WI38 (cell line): ENCODE measurements around the gene CALHM4.

Source experiments
- H3K4me3 ChIP-seq: 2 replicates; pipeline ENCODE4 v1.5.1; 2011; ENCODE audit warnings: low read depth, mild to moderate bottlenecking, control low read depth, low read length
- CTCF ChIP-seq: IDR thresholded peaks from 2 replicates; pipeline ENCODE4 v1.5.1; 2012; ENCODE audit warnings: low read depth, mild to moderate bottlenecking, control low read depth, low read length

The CALHM4 gene

DNA sequence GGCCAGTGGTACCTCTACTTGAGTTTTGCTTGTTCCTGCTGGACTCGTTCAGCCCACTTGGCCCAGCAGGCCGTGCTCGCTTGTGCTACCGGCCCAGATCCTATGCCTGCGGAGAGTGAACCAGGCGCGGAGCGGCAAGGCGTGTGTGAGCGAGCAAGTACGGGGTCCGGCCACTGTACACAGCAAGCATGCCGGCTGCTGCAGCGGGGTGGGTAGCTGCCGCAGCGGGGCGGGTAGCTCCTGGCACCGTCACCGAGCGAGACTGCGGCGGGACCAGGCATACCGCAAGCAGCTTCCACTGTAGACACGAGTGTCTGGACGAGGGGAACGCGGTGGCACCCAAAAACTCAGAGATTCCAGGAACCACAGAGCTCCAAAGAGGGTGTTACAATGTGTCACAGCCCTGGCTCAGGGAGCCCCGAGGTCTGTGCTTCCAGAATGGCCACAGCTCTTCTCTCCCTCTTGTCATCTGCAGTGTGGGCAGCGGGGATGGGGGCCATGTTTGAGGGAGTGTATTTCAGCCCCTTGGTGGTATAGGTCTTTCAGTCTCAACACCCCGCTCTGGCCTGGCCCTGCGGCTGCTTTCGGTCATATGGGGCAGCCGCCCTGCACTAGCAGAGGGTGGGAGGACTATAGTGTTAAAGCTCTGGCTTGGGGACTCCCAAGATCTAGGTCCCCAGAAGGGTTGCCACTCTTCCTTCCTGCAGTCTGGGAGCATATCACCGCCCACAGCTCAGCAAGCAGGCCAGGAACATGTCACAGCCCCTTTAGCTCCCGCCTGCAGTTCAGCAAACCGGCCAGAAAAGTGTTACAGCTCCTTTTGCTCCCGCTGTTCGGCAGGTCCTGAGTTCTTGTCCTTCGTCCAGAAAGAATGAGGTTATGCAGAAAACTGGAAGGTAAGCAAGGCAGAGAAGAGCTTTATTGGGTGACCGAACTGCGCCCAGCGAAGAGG is 11.6 kb downstream of the CALHM4 start:
- no peak overlapping the region for H3K4me3 ChIP-seq
- no peak for TF ChIP-seq CTCF

DNA sequence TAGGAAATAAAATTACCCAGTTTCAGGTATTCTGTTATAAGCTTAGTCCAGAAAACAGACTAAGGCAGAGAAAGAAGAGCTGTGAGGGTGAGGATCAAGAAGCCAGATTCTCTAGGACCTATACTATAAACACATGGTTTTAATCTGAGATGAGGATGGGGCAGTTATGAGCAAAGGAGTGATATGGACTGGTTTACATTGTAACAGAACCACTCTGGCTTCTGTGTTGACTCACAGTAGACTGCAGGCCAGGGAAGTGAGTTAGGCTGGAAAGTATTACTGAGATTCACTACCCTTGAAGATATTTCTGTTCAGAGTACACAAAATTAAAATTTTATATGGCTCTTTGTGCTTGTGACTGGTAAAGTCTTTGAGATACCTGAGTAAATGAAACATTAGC is 14.6 kb downstream of the CALHM4 start:
- no peak for TF ChIP-seq CTCF
- no peak overlapping the region for H3K4me3 ChIP-seq

DNA sequence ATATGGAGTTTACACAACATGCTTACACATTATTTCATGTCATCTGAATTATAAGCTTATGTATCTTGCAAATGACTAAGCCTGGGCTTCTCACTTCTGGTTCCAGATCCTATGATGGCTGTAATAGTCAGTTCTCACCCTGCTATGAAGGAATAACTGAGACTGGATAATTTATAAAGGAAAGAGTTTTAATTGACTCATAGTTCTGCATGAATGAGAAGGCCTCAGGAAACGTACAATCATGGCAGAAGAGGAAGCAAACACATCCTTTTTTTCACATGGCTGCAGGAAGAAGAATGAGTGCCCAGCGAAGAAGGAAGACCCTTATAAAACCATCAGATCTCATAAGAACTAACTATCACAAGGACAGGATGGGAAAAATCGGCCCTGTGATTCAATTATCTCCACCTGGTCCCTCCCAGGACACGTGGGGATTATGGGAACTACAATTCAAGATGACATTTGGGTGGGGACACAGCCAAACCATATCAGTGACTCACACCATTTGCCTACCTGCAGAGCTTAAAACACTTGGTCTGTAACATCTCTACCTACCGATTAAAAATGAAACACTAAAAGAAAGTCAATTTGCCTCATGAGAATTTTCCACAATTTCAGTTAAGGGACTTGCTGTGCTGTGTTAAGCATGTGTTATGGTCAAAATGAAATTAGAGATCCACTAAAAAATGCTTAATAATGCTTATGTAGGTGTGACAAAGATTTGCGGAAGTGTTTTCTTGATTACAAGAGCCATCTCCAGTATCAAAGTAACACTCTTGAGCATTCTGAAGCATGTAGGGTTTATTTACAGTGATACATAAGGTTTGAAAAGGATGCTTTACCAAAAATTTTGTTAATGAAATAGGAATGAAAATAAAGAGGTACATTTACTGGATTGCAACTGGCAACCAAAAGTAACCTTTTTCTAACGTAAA is 15.5 kb downstream of the CALHM4 start:
- H3K4me3 ChIP-seq: no peak overlapping the region
- no peak for TF ChIP-seq CTCF

DNA sequence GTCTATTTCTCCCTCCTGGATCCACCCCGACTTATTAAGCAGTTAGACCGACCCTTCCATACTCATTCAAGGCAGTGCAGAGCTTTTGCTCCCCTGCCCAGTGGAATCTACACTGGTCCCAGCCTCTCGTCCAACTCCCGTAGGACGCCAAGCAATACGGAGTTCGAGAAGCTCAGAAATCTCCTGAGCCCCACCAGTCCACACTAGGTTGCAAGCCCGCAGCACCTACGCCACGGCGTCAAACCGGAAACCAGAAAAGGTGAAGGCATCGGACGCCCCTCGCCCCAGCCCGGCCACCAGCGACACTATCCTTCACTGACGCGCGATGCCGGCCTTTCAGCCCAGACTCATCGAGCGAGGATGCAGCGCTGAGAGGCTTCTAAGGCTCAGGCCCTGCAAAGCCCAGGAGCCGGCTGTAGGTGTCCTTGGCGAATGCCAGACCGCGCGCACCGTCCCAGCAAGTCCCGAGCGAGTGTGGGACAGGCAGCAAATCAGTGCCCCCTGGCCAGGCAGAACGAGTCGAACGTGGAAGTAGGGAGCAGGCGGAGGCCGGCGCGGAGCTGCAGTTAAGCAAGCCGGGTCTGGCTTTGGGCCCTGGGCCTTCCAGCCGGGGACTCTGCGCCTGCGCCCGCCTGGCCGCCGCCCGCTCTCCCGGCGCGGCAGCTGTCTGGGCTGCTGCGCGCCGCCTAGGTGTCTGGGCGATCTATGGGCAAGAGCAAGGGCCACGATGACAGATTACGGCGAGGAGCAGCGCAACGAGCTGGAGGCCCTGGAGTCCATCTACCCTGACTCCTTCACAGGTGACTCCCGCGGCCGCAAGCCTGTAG is 17.5 kb downstream of the CALHM4 start, which contains the start of gene RWDD1:
RWDD1 (plus strand) TSS at position 649 of the 827 bp plus-strand sequence; CDS start at position 728, 79 bp downstream.
- TF ChIP-seq CTCF: no peak
- H3K4me3 ChIP-seq: peak within 1 kb of the TSS; percentile 99

DNA sequence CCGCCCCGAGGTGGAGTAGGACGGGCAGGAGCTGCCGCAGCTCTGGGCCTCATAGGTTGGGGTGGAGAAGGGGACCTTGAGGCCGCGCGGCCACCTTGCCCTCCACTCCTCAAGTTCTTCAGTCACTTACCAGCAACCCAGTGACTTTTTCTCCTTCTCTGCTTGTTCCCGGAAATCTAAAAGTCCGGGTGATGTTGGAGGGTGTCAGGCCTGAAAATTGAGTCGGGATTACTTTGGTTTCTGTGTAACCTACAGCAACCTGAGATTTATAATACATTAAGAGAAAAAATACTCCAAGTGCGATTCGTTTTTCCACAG is 18.1 kb downstream of the CALHM4 start:
- peak overlapping the region; percentile 99 for H3K4me3 ChIP-seq
- TF ChIP-seq CTCF: no peak

GRCh38 chr6:116572162-116572561 is 18.6 kb downstream of the CALHM4 start:
- H3K4me3 ChIP-seq: peak overlapping the region; percentile 99
- no peak for TF ChIP-seq CTCF
